ENCODE results near the gene ATXN1.

Gene ATXN1

GRCh38 chr6:16787128-16787682, 25.9 kb upstream of the ATXN1 start:
- TF ChIP-seq, protein P1, sequence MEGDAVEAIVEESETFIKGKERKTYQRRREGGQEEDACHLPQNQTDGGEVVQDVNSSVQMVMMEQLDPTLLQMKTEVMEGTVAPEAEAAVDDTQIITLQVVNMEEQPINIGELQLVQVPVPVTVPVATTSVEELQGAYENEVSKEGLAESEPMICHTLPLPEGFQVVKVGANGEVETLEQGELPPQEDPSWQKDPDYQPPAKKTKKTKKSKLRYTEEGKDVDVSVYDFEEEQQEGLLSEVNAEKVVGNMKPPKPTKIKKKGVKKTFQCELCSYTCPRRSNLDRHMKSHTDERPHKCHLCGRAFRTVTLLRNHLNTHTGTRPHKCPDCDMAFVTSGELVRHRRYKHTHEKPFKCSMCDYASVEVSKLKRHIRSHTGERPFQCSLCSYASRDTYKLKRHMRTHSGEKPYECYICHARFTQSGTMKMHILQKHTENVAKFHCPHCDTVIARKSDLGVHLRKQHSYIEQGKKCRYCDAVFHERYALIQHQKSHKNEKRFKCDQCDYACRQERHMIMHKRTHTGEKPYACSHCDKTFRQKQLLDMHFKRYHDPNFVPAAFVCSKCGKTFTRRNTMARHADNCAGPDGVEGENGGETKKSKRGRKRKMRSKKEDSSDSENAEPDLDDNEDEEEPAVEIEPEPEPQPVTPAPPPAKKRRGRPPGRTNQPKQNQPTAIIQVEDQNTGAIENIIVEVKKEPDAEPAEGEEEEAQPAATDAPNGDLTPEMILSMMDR (IDR thresholded peaks at IDR 0.05): no peak

- TF ChIP-seq, protein P1 (IDR thresholded peaks at IDR 0.05): no peak
Measured at GRCh38 chr6:16785496-16785895, 24.2 kb upstream of the ATXN1 start.

DNA sequence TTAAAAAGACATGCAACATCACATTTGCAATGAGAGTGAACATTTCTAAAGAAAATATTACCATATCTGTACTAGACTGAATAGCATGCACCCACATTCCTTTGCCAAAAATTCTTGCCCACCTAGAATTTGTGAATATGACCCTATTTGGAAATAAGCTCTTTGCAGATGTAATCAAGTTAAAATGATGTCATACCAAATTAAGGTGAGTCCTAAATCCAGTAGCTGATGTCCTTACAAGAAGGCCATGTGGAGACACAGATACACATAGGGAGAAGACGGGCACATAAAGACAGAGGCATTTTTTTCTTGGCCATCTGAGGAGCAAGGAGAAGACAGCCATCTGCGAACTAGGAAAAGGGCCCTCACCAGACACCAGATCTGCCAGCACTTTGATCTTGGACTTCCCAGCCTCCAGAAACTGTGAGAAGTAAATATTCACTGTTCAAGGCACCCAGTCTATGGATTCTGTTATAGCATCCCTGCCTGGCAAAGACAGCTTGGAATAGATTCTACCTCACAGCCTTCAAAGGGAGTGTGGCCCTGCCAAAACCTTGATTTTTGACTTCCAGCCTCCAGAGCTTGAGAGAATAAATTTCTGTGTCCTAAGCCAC, 22.8 kb upstream of the ATXN1 start:
- TF ChIP-seq, protein P1 (IDR thresholded peaks at IDR 0.05): no peak

GRCh38 chr6:16783509-16783908, 22.2 kb upstream of the ATXN1 start:
- TF ChIP-seq, protein P1 (IDR thresholded peaks at IDR 0.05): no peak

- TF ChIP-seq, protein P1 (IDR thresholded peaks at IDR 0.05): no peak
Measured at GRCh38 chr6:16782278-16782677, 21.0 kb upstream of the ATXN1 start.

DNA sequence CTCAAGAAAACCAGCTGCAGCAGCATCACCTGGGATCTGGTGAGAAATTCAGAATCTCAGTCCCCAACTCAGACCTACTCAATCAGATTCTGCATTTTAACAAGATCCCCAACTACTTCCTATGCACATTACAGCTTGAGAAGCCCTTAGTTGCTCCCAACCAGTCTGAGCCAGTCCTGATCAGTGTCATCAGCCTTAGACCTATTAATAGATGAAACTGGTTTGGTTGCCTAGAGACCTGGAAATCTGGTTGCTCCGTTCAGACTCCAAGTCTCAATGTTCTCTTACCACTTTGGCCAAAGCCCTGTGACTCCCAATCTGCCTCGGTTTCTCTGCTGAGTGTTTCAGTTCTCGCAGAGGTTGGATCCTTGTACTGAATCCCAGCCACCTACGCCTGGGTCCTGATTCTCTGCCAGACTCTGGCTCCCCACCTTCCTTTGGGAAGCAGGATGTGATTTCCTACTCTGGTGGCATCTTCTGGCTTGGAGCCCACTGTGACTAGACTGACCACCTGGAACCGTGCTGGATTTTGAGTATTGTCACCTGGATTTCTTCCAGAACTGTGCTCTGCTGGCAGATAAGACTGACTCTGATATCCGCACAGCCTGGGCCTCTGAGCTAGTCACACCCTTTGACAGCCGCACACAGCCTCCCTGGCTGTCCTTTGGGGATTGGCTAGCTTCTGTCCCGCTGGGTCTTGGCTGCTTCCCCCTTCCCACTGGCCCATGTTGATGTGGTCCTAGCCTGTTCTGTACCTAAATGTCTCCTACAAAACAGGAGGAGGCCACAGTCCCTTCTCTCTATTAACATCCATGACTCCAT, 20.3 kb upstream of the ATXN1 start:
- TF ChIP-seq, protein P1 (IDR thresholded peaks at IDR 0.05): no peak

DNA sequence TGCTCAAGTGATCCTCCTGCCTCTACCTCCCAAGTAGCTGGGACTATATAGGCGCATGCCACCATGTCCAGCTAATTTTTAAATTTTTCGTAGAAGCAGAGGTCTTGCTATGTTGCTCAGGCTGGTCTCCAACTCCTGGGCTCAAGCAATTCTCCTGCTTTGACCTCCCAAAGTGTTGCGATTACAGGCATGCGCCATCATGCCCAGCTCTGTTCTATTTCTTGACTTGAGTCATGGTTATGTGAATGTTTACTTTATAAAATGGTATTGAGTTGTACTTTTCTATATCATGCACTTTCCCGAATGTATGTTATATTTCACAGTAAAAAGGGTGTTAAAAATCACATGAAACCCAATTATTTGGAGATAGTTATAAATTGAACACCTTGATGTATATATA, 17.3 kb upstream of the ATXN1 start:
- TF ChIP-seq, protein P1 (IDR thresholded peaks at IDR 0.05): no peak
